ENCODE measurements around the gene MOGAT2. TPM values are rescaled to one million over a fixed set of nuclear protein-coding genes. Genes with fewer than 3 reads are reported as not detected.
"Not testable (repeated sequence)": the region's sequence is repeated elsewhere in the genome, so short reads cannot be mapped to it uniquely, and the experiment has no call there.

Gene MOGAT2
- total and polyA plus RNA-seq, 2 of the 4 experiments (the other 2 are of a cell fraction): not detected

DNA sequence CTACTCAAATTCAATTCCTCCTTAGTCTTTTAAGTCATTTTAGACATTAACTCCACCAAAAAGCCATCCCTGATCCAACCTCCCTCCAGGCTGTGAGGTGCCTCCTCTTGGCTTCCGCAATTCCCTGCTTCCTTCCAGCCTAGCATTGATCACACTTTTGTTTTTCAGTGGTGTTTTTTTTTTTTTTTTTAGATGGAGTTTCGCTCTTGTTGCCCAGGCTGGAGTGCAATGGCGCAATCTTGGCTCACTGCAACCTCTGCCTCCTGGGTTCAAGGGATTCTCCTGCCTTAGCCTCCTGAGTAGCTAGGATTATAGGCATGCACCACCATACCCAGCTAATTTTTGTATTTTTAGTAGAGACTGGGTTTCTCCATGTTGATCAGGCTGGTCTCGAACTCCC is 25.5 kb downstream of the MOGAT2 start:
- H3K56ac ChIP-seq (ENCODE audit: extremely low read depth, insufficient read depth, low read length): not testable (repeated sequence)

More for the DNA sequence above, 25.5 kb downstream of the MOGAT2 start:
- H3K27ac ChIP-seq (ENCODE audit: insufficient read depth, low read length); H3K4me3 ChIP-seq (ENCODE audit: insufficient read depth, low read depth, low read length); H3K9me1 ChIP-seq (ENCODE audit: insufficient read depth, low read length); in situ Hi-C loops (cut with MboI; ENCODE audit: low sequenced_read_pairs); H3K23ac ChIP-seq (ENCODE audit: low read depth, low read length); H3K9me3 ChIP-seq (ENCODE audit: control insufficient read depth, insufficient read depth, low read length); ATAC-seq (ENCODE audit: low read depth); H2BK20ac ChIP-seq (ENCODE audit: low read depth, low read length); H3K14ac ChIP-seq (replicated peaks; ENCODE audit: low read depth, low read length); H3K36me3 ChIP-seq (ENCODE audit: control insufficient read depth, insufficient read depth, low read length); intact Hi-C loops (cut with micrococcal nuclease); H3K4me2 ChIP-seq (ENCODE audit: low read depth, low read length); POLR2A ChIA-PET (ENCODE audit: unreplicated experiment); H4K5ac ChIP-seq (ENCODE audit: low read depth, low read length); H4K20me1 ChIP-seq (ENCODE audit: insufficient read depth, low read length); H2BK120ac ChIP-seq (ENCODE audit: low read depth, low read length); H2AK9ac ChIP-seq (replicated peaks; ENCODE audit: low read depth, low read length, poor library complexity); BruUV-seq (replicated peaks); dilution Hi-C loops (cut with HindIII; ENCODE audit: low sequenced_read_pairs, unreplicated experiment); H2AFZ ChIP-seq (replicated peaks; ENCODE audit: low read length, poor library complexity); DNase-seq; H2BK15ac ChIP-seq (ENCODE audit: low read depth, low read length); H3K79me1 ChIP-seq (ENCODE audit: low read depth in 1 of 2, low read length in 2 of 2); H4K8ac ChIP-seq (ENCODE audit: low read depth in 2 of 2, low read length in 2 of 2); H3K4me1 ChIP-seq (ENCODE audit: control insufficient read depth, insufficient read depth, low read length); CTCF ChIA-PET; H3K4ac ChIP-seq (ENCODE audit: low read depth, low read length); H2BK5ac ChIP-seq (ENCODE audit: low read depth, low read length, poor library complexity, severe bottlenecking); H2AK5ac ChIP-seq (ENCODE audit: low read depth, low read length); H3K9ac ChIP-seq (ENCODE audit: low read depth, low read length); H3K18ac ChIP-seq (ENCODE audit: low read depth, low read length); H4K91ac ChIP-seq (ENCODE audit: insufficient read depth, low read depth, low read length): not testable (repeated sequence)
- WGBS, 2 experiments (ENCODE audit: extremely low coverage in 2 of 2, insufficient read length in 1 of 2): 71% methylated on average over 1 of the region's 4 CpGs; no CpG with 5 or more reads in 1 of the 2 experiments
- H3K27me3 ChIP-seq (ENCODE audit: control insufficient read depth, insufficient read depth, low read length): peaks cover 63% of the 10 kb centered on the region
